ENCODE results near the gene UGT2B28.

UGT2B28 gene

GRCh38 chr4:69343558-69344420, 63.5 kb downstream of the UGT2B28 start:
- peak; percentile 67 for DNase-seq (ENCODE audit: low read depth)
- H3K4me3 ChIP-seq (ENCODE audit: low read depth, low read length), result peak overlapping the region; percentile 70
- peak; percentile 12 for TF ChIP-seq POLR2A (IDR thresholded peaks at IDR 0.05; ENCODE audit: extremely low read depth, insufficient read length)

Measured in NB4 (cell line).